ENCODE results near the gene EIF5. TPM values are rescaled to one million over a fixed set of nuclear protein-coding genes. Genes with fewer than 3 reads are reported as not detected.

The EIF5 gene
- total and polyA plus RNA-seq, 4 donors: 121 to 435 (median 192) TPM

- peaks cover 14 to 40% (median 18%) of the 10 kb centered on the region in 4 donors for H3K4me1 ChIP-seq (ENCODE audit: control insufficient read depth in 4 of 4, insufficient read depth in 4 of 4, low read length in 3 of 4)
- H3K27ac ChIP-seq (ENCODE audit: low read depth in 1 of 2, low read length in 2 of 2): no peak overlapping the region
These were observed 56.6 kb downstream of the EIF5 start for GRCh38 chr14:103390605-103391004.

GRCh38 chr14:103391048-103391447 is 57.0 kb downstream of the EIF5 start:
- no peak for DNase-seq (ENCODE audit: low spot score)
- no peak overlapping the region for H3K9ac ChIP-seq (ENCODE audit: low read depth in 1 of 2, low read length in 2 of 2)
- H3K4me3 ChIP-seq (ENCODE audit: low read depth in 1 of 3, low read length in 3 of 3): no peak overlapping the region
- no peaks in the 10 kb centered on the region for H3K36me3 ChIP-seq (ENCODE audit: control insufficient read depth in 4 of 4, insufficient read depth in 3 of 4, low read depth in 1 of 4, low read length in 3 of 4)
- H3K27me3 ChIP-seq (ENCODE audit: control insufficient read depth in 4 of 4, insufficient read depth in 4 of 4, low read length in 3 of 4): no peaks in the 10 kb centered on the region
- H3K9me3 ChIP-seq (ENCODE audit: control insufficient read depth in 4 of 4, low read length in 3 of 4): no peaks in the 10 kb centered on the region
- 14% methylated on average over 4 of the region's 4 CpGs for WGBS
- H3K27ac ChIP-seq (ENCODE audit: low read depth in 1 of 2, low read length in 2 of 2): no peak overlapping the region
- TF ChIP-seq MAX (IDR thresholded peaks at IDR 0.05): no peak
- no peak for TF ChIP-seq GABPA (IDR thresholded peaks at IDR 0.05 in 1 of 2, conservative IDR thresholded peaks at IDR 0.05 in 1 of 2)
- peak; percentile 42 for TF ChIP-seq CTCF (IDR thresholded peaks at IDR 0.05; ENCODE audit: low read depth, low read length, missing input control)
- no peak for TF ChIP-seq JUND (IDR thresholded peaks at IDR 0.05)
- TF ChIP-seq YY1 (IDR thresholded peaks at IDR 0.05): no peak
- TF ChIP-seq RAD21 (IDR thresholded peaks at IDR 0.05): peak; percentile 64 to 69
- no peak for TF ChIP-seq EGR1 (IDR thresholded peaks at IDR 0.05; ENCODE audit: low read depth in 2 of 2)
- TF ChIP-seq FOXA1 (IDR thresholded peaks at IDR 0.05): no peak
- peaks cover 14 to 43% (median 19%) of the 10 kb centered on the region in 4 donors for H3K4me1 ChIP-seq (ENCODE audit: control insufficient read depth in 4 of 4, insufficient read depth in 4 of 4, low read length in 3 of 4)

More at GRCh38 chr14:103390605-103391004, 56.6 kb downstream of the EIF5 start:
- WGBS: 76% methylated on average over 4 of the region's 4 CpGs
- Histone ChIP-seq H3K36me3 (ENCODE audit: control insufficient read depth in 4 of 4, insufficient read depth in 3 of 4, low read depth in 1 of 4, low read length in 3 of 4) (no peaks in the 10 kb centered on the region), H3K4me3 (ENCODE audit: low read depth in 1 of 3, low read length in 3 of 3) (no peak overlapping the region), H3K9me3 (ENCODE audit: control insufficient read depth in 4 of 4, low read length in 3 of 4) (no peaks in the 10 kb centered on the region), H3K27me3 (ENCODE audit: control insufficient read depth in 4 of 4, insufficient read depth in 4 of 4, low read length in 3 of 4) (no peaks in the 10 kb centered on the region), H3K9ac (ENCODE audit: low read depth in 1 of 2, low read length in 2 of 2) (no peak overlapping the region)
- DNase-seq (ENCODE audit: low spot score): no peak
- TF ChIP-seq GABPA (IDR thresholded peaks at IDR 0.05 in 1 of 2, conservative IDR thresholded peaks at IDR 0.05 in 1 of 2): no peak
- TF ChIP-seq NR2F2 (IDR thresholded peaks at IDR 0.05): no peak
- no peak for TF ChIP-seq REST (IDR thresholded peaks at IDR 0.05)
- TF ChIP-seq ATF3 (IDR thresholded peaks at IDR 0.05): no peak
- no peak for TF ChIP-seq YY1 (IDR thresholded peaks at IDR 0.05)
- no peak for TF ChIP-seq CTCF (IDR thresholded peaks at IDR 0.05; ENCODE audit: low read depth, low read length, missing input control)
- no peak for TF ChIP-seq JUND (IDR thresholded peaks at IDR 0.05)
- TF ChIP-seq SP1 (IDR thresholded peaks at IDR 0.05): no peak
- no peak for TF ChIP-seq FOXA1 (IDR thresholded peaks at IDR 0.05)
- no peak for TF ChIP-seq FOXA2 (IDR thresholded peaks at IDR 0.05)
- TF ChIP-seq MAX (IDR thresholded peaks at IDR 0.05): no peak
- no peak for TF ChIP-seq EGR1 (IDR thresholded peaks at IDR 0.05; ENCODE audit: low read depth in 2 of 2)

Data from liver (tissue), 9 donors.